Caco-2 (cell line): ENCODE results near the gene RNGTT. TPM values are rescaled to one million over a fixed set of nuclear protein-coding genes. Genes with fewer than 3 reads are reported as not detected.

ENCODE experiments used
- BruUV-seq: library from RNA; stranded (reverse); fragments of 400-500 nt; replicated peaks from 2 replicates; lab custom pipeline; 2021; lab: Mats Ljungman, UMichigan
- CTCF ChIA-PET: fragments of 300-600 bp; sonication (Branson Sonifier 250); formaldehyde crosslinking; loops from one replicate; lab custom pipeline; 2022; ENCODE audit warnings: antibody characterized with exemption; lab: Charles Lee
- POLR2A ChIA-PET: fragments of 300-600 bp; sonication (Branson Sonifier 250); formaldehyde crosslinking; loops from one replicate; lab custom pipeline; 2022; ENCODE audit warnings: antibody characterized with exemption; lab: Charles Lee
- DNase-seq, 2 experiments: peaks; one replicate each; pipeline versions ENCODE4 v3.0.0 to v3.0.0-alpha.2; 2020 to 2022
- H3K27me3 ChIP-seq: replicated peaks from 2 replicates; pipeline ENCODE4 v1.6.0; 2011; ENCODE audit warnings: low read length; ENCODE audit not compliant: control insufficient read depth, insufficient read depth
- H3K36me3 ChIP-seq: 2 replicates; pipeline ENCODE4 v1.5.1; 2011; ENCODE audit warnings: low read length; ENCODE audit not compliant: control insufficient read depth, insufficient read depth
- H3K4me1 ChIP-seq: fragments of 250-450 bp; sonication (Bioruptor Pico); 2 replicates; pipeline ENCODE4 v1.5.1; 2020; ENCODE audit warnings: mild to moderate bottlenecking
- H3K4me3 ChIP-seq: 2 replicates; pipeline ENCODE4 v1.5.1; 2011; ENCODE audit warnings: low read depth, mild to moderate bottlenecking, control low read depth, low read length
- H3K9me3 ChIP-seq: fragments of 250-450 bp; sonication (Bioruptor Pico); 2 replicates; pipeline ENCODE4 v1.5.1; 2020; ENCODE audit warnings: mild to moderate bottlenecking, moderate library complexity
- H3K27ac Mint-ChIP-seq: one replicate; pipeline ENCODE4 v1.8.0; 2022; ENCODE audit warnings: mixed read lengths; ENCODE audit not compliant: unreplicated experiment
- H3K27me3 Mint-ChIP-seq: one replicate; pipeline ENCODE4 v1.8.0; 2022; ENCODE audit warnings: mixed read lengths; ENCODE audit not compliant: insufficient read depth, unreplicated experiment
- H3K36me3 Mint-ChIP-seq: one replicate; pipeline ENCODE4 v1.8.0; 2022; ENCODE audit warnings: mild to moderate bottlenecking, mixed read lengths; ENCODE audit not compliant: insufficient read depth, unreplicated experiment
- H3K4me1 Mint-ChIP-seq: one replicate; pipeline ENCODE4 v1.8.0; 2022; ENCODE audit warnings: low read depth, mixed read lengths; ENCODE audit not compliant: unreplicated experiment
- H3K4me3 Mint-ChIP-seq: one replicate; pipeline ENCODE4 v1.8.0; 2022; ENCODE audit warnings: mild to moderate bottlenecking, moderate library complexity, mixed read lengths; ENCODE audit not compliant: unreplicated experiment
- H3K9me3 Mint-ChIP-seq: one replicate; pipeline ENCODE4 v1.8.0; 2022; ENCODE audit warnings: mixed read lengths; ENCODE audit not compliant: unreplicated experiment
- intact Hi-C: fragments of 100-400 bp; cut with micrococcal nuclease; formaldehyde crosslinking; loops from one replicate; pipeline ENCODE4 v1.10.0; 2022; ENCODE audit not compliant: unreplicated experiment
- total RNA-seq: library from RNA; stranded (reverse); gene quantifications from 2 replicates; pipeline ENCODE4 v1.2.3, GENCODE V29; 2022
- TF ChIP-seq, protein P1 (sequence below), 2 experiments: fragments of 200-600 bp in 1 of 2; IDR thresholded peaks; 1 replicate in 1 of 2; 2 replicates in 1 of 2; pipeline versions ENCODE4 v1.5.1 to v1.8.0; 2011 to 2022; ENCODE audit warnings: antibody characterized with exemption in 1 of 2, control low read depth in 1 of 2, inconsistent platforms in 1 of 2, low read depth in 1 of 2, low read length in 1 of 2, mild to moderate bottlenecking in 1 of 2, moderate library complexity in 1 of 2; ENCODE audit not compliant: insufficient read depth in 1 of 2, severe bottlenecking in 1 of 2, unreplicated experiment in 1 of 2

The RNGTT gene
- total RNA-seq, 1 experiment from 2014 or later: 17.7 TPM

DNA sequence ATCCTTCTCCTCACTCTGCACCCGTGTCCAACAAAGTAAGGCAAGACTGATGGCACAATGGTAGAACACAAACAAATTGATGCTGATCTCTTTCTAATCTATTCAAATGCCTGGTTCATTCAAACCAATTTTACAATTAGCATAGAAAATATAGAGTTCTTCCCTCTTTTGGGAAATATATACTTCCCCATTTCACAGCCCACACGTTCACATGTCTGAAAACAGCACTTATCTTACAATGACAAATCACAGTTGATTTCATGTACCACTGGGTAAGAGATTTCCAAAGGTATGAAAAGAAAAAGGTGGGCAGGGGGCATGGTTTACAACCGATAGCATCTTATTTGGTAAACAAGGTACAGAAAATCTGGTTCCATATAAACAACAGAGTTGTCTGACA is 137.6 kb downstream of the RNGTT start:
- Mint-ChIP-seq H3K4me1 (no peaks in the 10 kb centered on the region), H3K4me3 (no peak overlapping the region), H3K27ac (no peak overlapping the region), H3K27me3 (no peaks in the 10 kb centered on the region), H3K36me3 (peaks cover 1% of the 10 kb centered on the region), H3K9me3 (peaks cover 20% of the 10 kb centered on the region)
- intact Hi-C loops: no loop called here
- H3K27me3 ChIP-seq: no peaks in the 10 kb centered on the region
- POLR2A ChIA-PET: no interaction called here
- no TSS peak for BruUV-seq
- H3K4me3 ChIP-seq: no peak overlapping the region
- CTCF ChIA-PET: no interaction called here
- peaks cover 5% of the 10 kb centered on the region; the same call in 1 of the 2 replicates for H3K4me1 ChIP-seq
- no peaks in the 10 kb centered on the region for H3K9me3 ChIP-seq
- no peak for DNase-seq
- H3K36me3 ChIP-seq: no peaks in the 10 kb centered on the region
- TF ChIP-seq, protein P1, sequence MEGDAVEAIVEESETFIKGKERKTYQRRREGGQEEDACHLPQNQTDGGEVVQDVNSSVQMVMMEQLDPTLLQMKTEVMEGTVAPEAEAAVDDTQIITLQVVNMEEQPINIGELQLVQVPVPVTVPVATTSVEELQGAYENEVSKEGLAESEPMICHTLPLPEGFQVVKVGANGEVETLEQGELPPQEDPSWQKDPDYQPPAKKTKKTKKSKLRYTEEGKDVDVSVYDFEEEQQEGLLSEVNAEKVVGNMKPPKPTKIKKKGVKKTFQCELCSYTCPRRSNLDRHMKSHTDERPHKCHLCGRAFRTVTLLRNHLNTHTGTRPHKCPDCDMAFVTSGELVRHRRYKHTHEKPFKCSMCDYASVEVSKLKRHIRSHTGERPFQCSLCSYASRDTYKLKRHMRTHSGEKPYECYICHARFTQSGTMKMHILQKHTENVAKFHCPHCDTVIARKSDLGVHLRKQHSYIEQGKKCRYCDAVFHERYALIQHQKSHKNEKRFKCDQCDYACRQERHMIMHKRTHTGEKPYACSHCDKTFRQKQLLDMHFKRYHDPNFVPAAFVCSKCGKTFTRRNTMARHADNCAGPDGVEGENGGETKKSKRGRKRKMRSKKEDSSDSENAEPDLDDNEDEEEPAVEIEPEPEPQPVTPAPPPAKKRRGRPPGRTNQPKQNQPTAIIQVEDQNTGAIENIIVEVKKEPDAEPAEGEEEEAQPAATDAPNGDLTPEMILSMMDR (IDR thresholded peaks at IDR 0.05; ENCODE audit: insufficient read depth in 1 of 2, low read depth in 1 of 2, low read length in 1 of 2, severe bottlenecking in 1 of 2, unreplicated experiment in 1 of 2): no peak

- ChIA-PET POLR2A (no interaction called here), CTCF (no interaction called here)
- H3K27me3 ChIP-seq: no peaks in the 10 kb centered on the region
- peaks cover 9% of the 10 kb centered on the region for H3K9me3 Mint-ChIP-seq
- no peaks in the 10 kb centered on the region for H3K9me3 ChIP-seq
- no peak for DNase-seq
- no TSS peak for BruUV-seq
- peaks cover 5% of the 10 kb centered on the region for H3K36me3 Mint-ChIP-seq
- no peak overlapping the region for H3K27ac Mint-ChIP-seq
- H3K4me3 ChIP-seq: no peak overlapping the region
- intact Hi-C loops: no loop called here
- H3K4me3 Mint-ChIP-seq: no peak overlapping the region
- H3K36me3 ChIP-seq: no peaks in the 10 kb centered on the region
- H3K4me1 Mint-ChIP-seq: no peaks in the 10 kb centered on the region
- H3K4me1 ChIP-seq: peaks cover 5% of the 10 kb centered on the region; the same call in 1 of the 2 replicates
- TF ChIP-seq, protein P1 (IDR thresholded peaks at IDR 0.05; ENCODE audit: insufficient read depth in 1 of 2, low read depth in 1 of 2, low read length in 1 of 2, severe bottlenecking in 1 of 2, unreplicated experiment in 1 of 2): no peak
- no peaks in the 10 kb centered on the region for H3K27me3 Mint-ChIP-seq
Observed at GRCh38 chr6:88823998-88824397, 139.4 kb downstream of the RNGTT start.

DNA sequence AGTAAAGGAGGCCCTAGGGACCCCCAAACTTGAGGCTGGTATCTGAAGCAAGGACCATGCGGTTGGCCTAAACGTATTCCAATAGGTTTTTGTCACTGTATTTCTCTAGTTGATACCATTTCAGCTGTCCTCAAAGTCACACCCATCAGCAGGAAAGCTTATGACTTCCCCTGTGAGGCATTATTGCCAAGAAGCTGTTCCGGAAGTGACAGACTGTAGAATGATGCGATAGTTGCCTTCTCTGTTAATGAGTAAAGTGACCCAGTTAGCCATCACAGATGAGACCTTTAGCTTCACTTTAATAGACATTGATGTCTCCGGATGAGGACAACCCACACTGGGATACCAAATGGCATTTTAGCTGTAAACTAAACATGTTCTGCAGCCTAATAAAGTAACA is 147.9 kb downstream of the RNGTT start:
- Histone ChIP-seq H3K4me3 (no peak overlapping the region), H3K36me3 (no peaks in the 10 kb centered on the region), H3K27me3 (no peaks in the 10 kb centered on the region), H3K4me1 (peaks cover 22% of the 10 kb centered on the region; the same call in 1 of the 2 replicates), H3K9me3 (no peaks in the 10 kb centered on the region)
- POLR2A ChIA-PET: no interaction called here
- CTCF ChIA-PET: no interaction called here
- Mint-ChIP-seq H3K27me3 (no peaks in the 10 kb centered on the region), H3K27ac (no peak overlapping the region), H3K4me3 (no peak overlapping the region), H3K9me3 (no peaks in the 10 kb centered on the region), H3K4me1 (peaks cover 10% of the 10 kb centered on the region), H3K36me3 (peaks cover under 1% of the 10 kb centered on the region)
- BruUV-seq: no TSS peak
- no peak for DNase-seq
- intact Hi-C loops: no loop called here
- TF ChIP-seq, protein P1 (IDR thresholded peaks at IDR 0.05; ENCODE audit: insufficient read depth in 1 of 2, low read depth in 1 of 2, low read length in 1 of 2, severe bottlenecking in 1 of 2, unreplicated experiment in 1 of 2): no peak
